ENCODE measurements around the gene CACNA1D.

Gene CACNA1D

GRCh38 chr3:53501178-53501577 is 6.8 kb downstream of the CACNA1D start:
- Mint-ChIP-seq H3K9me3 (no peaks in the 10 kb centered on the region), H3K27me3 (ENCODE audit: low read depth) (peaks cover 50% of the 10 kb centered on the region), H3K27ac (no peak overlapping the region), H3K4me1 (ENCODE audit: low read depth) (no peaks in the 10 kb centered on the region), H3K4me3 (no peak overlapping the region), H3K36me3 (ENCODE audit: low read depth) (no peaks in the 10 kb centered on the region)
- DNase-seq (ENCODE audit: low spot score) = no peak

GRCh38 chr3:53502737-53503136 is 8.3 kb downstream of the CACNA1D start:
- Mint-ChIP-seq H3K36me3 (ENCODE audit: low read depth) (no peaks in the 10 kb centered on the region), H3K4me1 (ENCODE audit: low read depth) (no peaks in the 10 kb centered on the region), H3K27ac (no peak overlapping the region), H3K9me3 (no peaks in the 10 kb centered on the region), H3K4me3 (no peak overlapping the region), H3K27me3 (ENCODE audit: low read depth) (peaks cover 34% of the 10 kb centered on the region)
- no peak for DNase-seq (ENCODE audit: low spot score)

GRCh38 chr3:53503195-53503594 is 8.8 kb downstream of the CACNA1D start:
- H3K27me3 Mint-ChIP-seq (ENCODE audit: low read depth) = peaks cover 32% of the 10 kb centered on the region
- H3K36me3 Mint-ChIP-seq (ENCODE audit: low read depth) = no peaks in the 10 kb centered on the region

GRCh38 chr3:53506110-53506762 is 11.8 kb downstream of the CACNA1D start:
- Mint-ChIP-seq H3K4me3 (no peak overlapping the region), H3K4me1 (ENCODE audit: low read depth) (no peaks in the 10 kb centered on the region), H3K27me3 (ENCODE audit: low read depth) (peaks cover 28% of the 10 kb centered on the region), H3K36me3 (ENCODE audit: low read depth) (no peaks in the 10 kb centered on the region), H3K27ac (no peak overlapping the region), H3K9me3 (no peaks in the 10 kb centered on the region)
- no peak for DNase-seq (ENCODE audit: low spot score)

More at GRCh38 chr3:53503195-53503594, 8.8 kb downstream of the CACNA1D start:
- Mint-ChIP-seq H3K9me3 (no peaks in the 10 kb centered on the region), H3K4me1 (ENCODE audit: low read depth) (no peaks in the 10 kb centered on the region), H3K27ac (no peak overlapping the region), H3K4me3 (no peak overlapping the region)
- DNase-seq (ENCODE audit: low spot score) = no peak

GRCh38 chr3:53506763-53507145 is 12.3 kb downstream of the CACNA1D start:
- no peaks in the 10 kb centered on the region for H3K4me1 Mint-ChIP-seq (ENCODE audit: low read depth)
- no peaks in the 10 kb centered on the region for H3K9me3 Mint-ChIP-seq
- no peak overlapping the region for H3K27ac Mint-ChIP-seq
- peaks cover 27% of the 10 kb centered on the region for H3K27me3 Mint-ChIP-seq (ENCODE audit: low read depth)
- no peaks in the 10 kb centered on the region for H3K36me3 Mint-ChIP-seq (ENCODE audit: low read depth)
- DNase-seq (ENCODE audit: low spot score) = no peak
- no peak overlapping the region for H3K4me3 Mint-ChIP-seq

- no peaks in the 10 kb centered on the region for H3K4me1 Mint-ChIP-seq (ENCODE audit: low read depth)
- no peak overlapping the region for H3K4me3 Mint-ChIP-seq
- H3K9me3 Mint-ChIP-seq = no peaks in the 10 kb centered on the region
- no peak overlapping the region for H3K27ac Mint-ChIP-seq
- DNase-seq (ENCODE audit: low spot score) = no peak
- no peaks in the 10 kb centered on the region for H3K36me3 Mint-ChIP-seq (ENCODE audit: low read depth)
- H3K27me3 Mint-ChIP-seq (ENCODE audit: low read depth) = peaks cover 25% of the 10 kb centered on the region
Observed at GRCh38 chr3:53509494-53509893, 15.1 kb downstream of the CACNA1D start.

GRCh38 chr3:53510508-53510907 is 16.1 kb downstream of the CACNA1D start:
- Mint-ChIP-seq H3K4me3 (no peak overlapping the region), H3K27me3 (ENCODE audit: low read depth) (peaks cover 23% of the 10 kb centered on the region), H3K36me3 (ENCODE audit: low read depth) (no peaks in the 10 kb centered on the region), H3K4me1 (ENCODE audit: low read depth) (no peaks in the 10 kb centered on the region), H3K27ac (no peak overlapping the region), H3K9me3 (no peaks in the 10 kb centered on the region)
- DNase-seq (ENCODE audit: low spot score) = no peak

GRCh38 chr3:53511246-53511645 is 16.8 kb downstream of the CACNA1D start:
- Mint-ChIP-seq H3K4me3 (no peak overlapping the region), H3K9me3 (no peaks in the 10 kb centered on the region), H3K36me3 (ENCODE audit: low read depth) (no peaks in the 10 kb centered on the region), H3K27me3 (ENCODE audit: low read depth) (peaks cover 23% of the 10 kb centered on the region), H3K27ac (no peak overlapping the region), H3K4me1 (ENCODE audit: low read depth) (no peaks in the 10 kb centered on the region)
- DNase-seq (ENCODE audit: low spot score) = no peak

GRCh38 chr3:53513556-53514190 is 19.3 kb downstream of the CACNA1D start:
- Mint-ChIP-seq H3K9me3 (no peaks in the 10 kb centered on the region), H3K4me1 (ENCODE audit: low read depth) (no peaks in the 10 kb centered on the region), H3K27me3 (ENCODE audit: low read depth) (peaks cover 20% of the 10 kb centered on the region), H3K27ac (no peak overlapping the region), H3K4me3 (no peak overlapping the region), H3K36me3 (ENCODE audit: low read depth) (no peaks in the 10 kb centered on the region)
- DNase-seq (ENCODE audit: low spot score) = peak; percentile 10

- Mint-ChIP-seq H3K27me3 (ENCODE audit: low read depth) (peaks cover 10% of the 10 kb centered on the region), H3K4me3 (no peak overlapping the region), H3K27ac (no peak overlapping the region), H3K4me1 (ENCODE audit: low read depth) (no peaks in the 10 kb centered on the region), H3K9me3 (no peaks in the 10 kb centered on the region), H3K36me3 (ENCODE audit: low read depth) (no peaks in the 10 kb centered on the region)
- no peak for DNase-seq (ENCODE audit: low spot score)
Observed at GRCh38 chr3:53516339-53516738, 21.9 kb downstream of the CACNA1D start.

- H3K4me3 Mint-ChIP-seq = no peak overlapping the region
- H3K36me3 Mint-ChIP-seq (ENCODE audit: low read depth) = no peaks in the 10 kb centered on the region
- H3K4me1 Mint-ChIP-seq (ENCODE audit: low read depth) = no peaks in the 10 kb centered on the region
- H3K27me3 Mint-ChIP-seq (ENCODE audit: low read depth) = peaks cover 5% of the 10 kb centered on the region
- no peak overlapping the region for H3K27ac Mint-ChIP-seq
- no peaks in the 10 kb centered on the region for H3K9me3 Mint-ChIP-seq
- no peak for DNase-seq (ENCODE audit: low spot score)
Observed at GRCh38 chr3:53518495-53518981, 24.1 kb downstream of the CACNA1D start.

- H3K36me3 Mint-ChIP-seq (ENCODE audit: low read depth) = no peaks in the 10 kb centered on the region
Observed at GRCh38 chr3:53519065-53519709, 24.8 kb downstream of the CACNA1D start.

GRCh38 chr3:53523346-53523745 is 28.9 kb downstream of the CACNA1D start:
- Mint-ChIP-seq H3K4me3 (no peak overlapping the region), H3K4me1 (ENCODE audit: low read depth) (no peaks in the 10 kb centered on the region), H3K27me3 (ENCODE audit: low read depth) (peaks cover 16% of the 10 kb centered on the region), H3K9me3 (no peaks in the 10 kb centered on the region), H3K27ac (no peak overlapping the region), H3K36me3 (ENCODE audit: low read depth) (no peaks in the 10 kb centered on the region)
- DNase-seq (ENCODE audit: low spot score) = no peak

More at GRCh38 chr3:53519065-53519709, 24.8 kb downstream of the CACNA1D start:
- no peak overlapping the region for H3K4me3 Mint-ChIP-seq
- H3K27ac Mint-ChIP-seq = no peak overlapping the region
- no peaks in the 10 kb centered on the region for H3K4me1 Mint-ChIP-seq (ENCODE audit: low read depth)
- H3K27me3 Mint-ChIP-seq (ENCODE audit: low read depth) = peaks cover 9% of the 10 kb centered on the region
- no peak for DNase-seq (ENCODE audit: low spot score)
- H3K9me3 Mint-ChIP-seq = no peaks in the 10 kb centered on the region

- no peaks in the 10 kb centered on the region for H3K4me1 Mint-ChIP-seq (ENCODE audit: low read depth)
- no peak overlapping the region for H3K4me3 Mint-ChIP-seq
- no peak for DNase-seq (ENCODE audit: low spot score)
- H3K27me3 Mint-ChIP-seq (ENCODE audit: low read depth) = peaks cover 19% of the 10 kb centered on the region
- H3K9me3 Mint-ChIP-seq = no peaks in the 10 kb centered on the region
- H3K27ac Mint-ChIP-seq = no peak overlapping the region
- no peaks in the 10 kb centered on the region for H3K36me3 Mint-ChIP-seq (ENCODE audit: low read depth)
Observed at GRCh38 chr3:53524566-53524965, 30.2 kb downstream of the CACNA1D start.

All from T-helper 2 cell treated with Interferon-gamma antibody and Interleukin-4, amounts not matched to agents 5 μg/mL and 100 μg/mL, for 36 hours (primary cell).